Measurements from ENCODE around the gene CYP39A1.

GRCh38 chr6:46637145-46637544 lies 15.5 kb downstream of the CYP39A1 start:
- no peak for TF ChIP-seq CTCF (conservative IDR thresholded peaks at IDR 0.05; ENCODE audit: low read depth, low read length)
- TF ChIP-seq EZH2 (IDR thresholded peaks at IDR 0.05; ENCODE audit: borderline replicate concordance, low read depth, low read length, poor library complexity, severe bottlenecking), result no peak
